K562 (cell line): ENCODE results near the gene CCDC87. TPM values are rescaled to one million over a fixed set of nuclear protein-coding genes. Genes with fewer than 3 reads are reported as not detected.

Experiments
- ETV1 ChIP-seq: fragments of 450-650 bp; conservative IDR thresholded peaks from 2 replicates; pipeline ENCODE4 v1.6.1; 2016; ENCODE audit warnings: missing genetic modification characterization, control low read depth, low read depth, missing compliant biosample characterization
- FOXJ2 ChIP-seq: fragments of 200-800 bp; sonication (Bioruptor generic); IDR thresholded peaks from 2 replicates; pipeline ENCODE4 v1.6.1; 2016; ENCODE audit warnings: missing genetic modification characterization, missing compliant biosample characterization
- GATA2 ChIP-seq: sonication (generic); formaldehyde crosslinking; IDR thresholded peaks from 2 replicates; pipeline ENCODE4 v1.4.0; 2020; ENCODE audit warnings: mild to moderate bottlenecking, missing genetic modification reagents
- HDAC2 ChIP-seq: fragments of 450-650 bp; IDR thresholded peaks from 2 replicates; pipeline ENCODE4 v1.6.1; 2016; ENCODE audit warnings: mild to moderate bottlenecking
- HDGF ChIP-seq: fragments of 450-650 bp; IDR thresholded peaks from 2 replicates; pipeline ENCODE4 v1.6.1; 2016
- KHSRP ChIP-seq: fragments of 450-650 bp; IDR thresholded peaks from 2 replicates; pipeline ENCODE4 v1.6.1; 2017
- MTA1 ChIP-seq: fragments of 450-650 bp; IDR thresholded peaks from 2 replicates; pipeline ENCODE4 v1.6.1; 2017; ENCODE audit warnings: borderline replicate concordance
- MTA2 ChIP-seq: fragments of 450-650 bp; IDR thresholded peaks from 2 replicates; pipeline ENCODE4 v1.6.1; 2016; ENCODE audit warnings: low read depth
- SMARCA5 ChIP-seq: fragments of 450-650 bp; IDR thresholded peaks from 2 replicates; pipeline ENCODE4 v1.6.1; 2016
- ZC3H11A ChIP-seq: IDR thresholded peaks from 2 replicates; pipeline ENCODE4 v1.6.1; 2012; ENCODE audit warnings: low read depth, low read length, improper control_type of control experiment
- ZNF274 ChIP-seq: IDR thresholded peaks from 2 replicates; pipeline ENCODE4 v1.6.1; 2011; ENCODE audit warnings: low read depth, mild to moderate bottlenecking, low read length, moderate library complexity, borderline replicate concordance
- ZNF77 ChIP-seq: fragments of 250-450 bp; sonication (Bioruptor Pico); IDR thresholded peaks from 2 replicates; pipeline ENCODE4 v1.5.0; 2020
- polyA plus RNA-seq, 8 experiments: library from polyadenylated mRNA; depleted of rRNA in 4 of 8; stranded (reverse) in 5 of 8; unstranded in 3 of 8; fragments of >200 nt; fragmentation: Nextera tagmentation in 2 of 8; fragmentation: Illumina TruSeq in 1 of 8; extraction: Ambion mirVana in 2 of 8; extraction: Trizol in 1 of 8; gene quantifications; 2 replicates each; pipeline versions ENCODE4 v1.2.1 to v1.2.3, GENCODE V29; 2011 to 2014; ENCODE audit warnings: inconsistent platforms in 1 of 8, missing spikeins in 1 of 8
- total RNA-seq, 7 experiments: library from RNA; depleted of rRNA in 6 of 7; stranded (reverse); fragments of >200 nt in 6 of 7; fragmentation: Illumina TruSeq in 2 of 7; extraction: Trizol in 2 of 7; gene quantifications; 2 replicates each; pipeline versions ENCODE4 v1.2.1 to v1.2.3, GENCODE V29; 2011 to 2021; ENCODE audit warnings: low replicate concordance in 1 of 7
- TF ChIP-seq, protein P1 (sequence below): fragments of 450-650 bp; IDR thresholded peaks from 2 replicates; pipeline ENCODE4 v1.6.1; 2017; ENCODE audit warnings: mild to moderate bottlenecking, moderate library complexity
- TF ChIP-seq, protein P2 (sequence below): sonication (generic); formaldehyde crosslinking; IDR thresholded peaks from 2 replicates; pipeline ENCODE4 v1.8.0; 2022; ENCODE audit warnings: mild to moderate bottlenecking, missing genetic modification reagents
- TF ChIP-seq, protein P3 (sequence below): fragments of 250-450 bp; sonication (Bioruptor Pico); IDR thresholded peaks from 2 replicates; pipeline ENCODE4 v1.9.0; 2021; ENCODE audit warnings: mild to moderate bottlenecking, inconsistent platforms
- TF ChIP-seq, protein P4 (sequence below): IDR thresholded peaks from 3 replicates; pipeline ENCODE4 v1.6.1; 2011; ENCODE audit warnings: borderline replicate concordance, mild to moderate bottlenecking; ENCODE audit not compliant: insufficient read length, insufficient read depth
- TF ChIP-seq, protein P5 (sequence below): fragments of 250-450 bp; sonication (Bioruptor Pico); IDR thresholded peaks from 2 replicates; pipeline ENCODE4 v1.5.0; 2020; ENCODE audit warnings: mild to moderate bottlenecking
- TF ChIP-seq, protein P6 (sequence below), 2 experiments: IDR thresholded peaks; 2 replicates each; pipeline ENCODE4 v1.6.1; 2012; ENCODE audit warnings: improper control_type of control experiment in 2 of 2, low read depth in 2 of 2, low read length in 2 of 2, borderline replicate concordance in 1 of 2

The CCDC87 gene
- total and polyA plus RNA-seq, 9 of the 15 experiments (the other 6 are each of a cell fraction or from before 2014, with no cell fraction given): 0.03 to 0.44 (median 0.15) TPM; not detected in 1

DNA sequence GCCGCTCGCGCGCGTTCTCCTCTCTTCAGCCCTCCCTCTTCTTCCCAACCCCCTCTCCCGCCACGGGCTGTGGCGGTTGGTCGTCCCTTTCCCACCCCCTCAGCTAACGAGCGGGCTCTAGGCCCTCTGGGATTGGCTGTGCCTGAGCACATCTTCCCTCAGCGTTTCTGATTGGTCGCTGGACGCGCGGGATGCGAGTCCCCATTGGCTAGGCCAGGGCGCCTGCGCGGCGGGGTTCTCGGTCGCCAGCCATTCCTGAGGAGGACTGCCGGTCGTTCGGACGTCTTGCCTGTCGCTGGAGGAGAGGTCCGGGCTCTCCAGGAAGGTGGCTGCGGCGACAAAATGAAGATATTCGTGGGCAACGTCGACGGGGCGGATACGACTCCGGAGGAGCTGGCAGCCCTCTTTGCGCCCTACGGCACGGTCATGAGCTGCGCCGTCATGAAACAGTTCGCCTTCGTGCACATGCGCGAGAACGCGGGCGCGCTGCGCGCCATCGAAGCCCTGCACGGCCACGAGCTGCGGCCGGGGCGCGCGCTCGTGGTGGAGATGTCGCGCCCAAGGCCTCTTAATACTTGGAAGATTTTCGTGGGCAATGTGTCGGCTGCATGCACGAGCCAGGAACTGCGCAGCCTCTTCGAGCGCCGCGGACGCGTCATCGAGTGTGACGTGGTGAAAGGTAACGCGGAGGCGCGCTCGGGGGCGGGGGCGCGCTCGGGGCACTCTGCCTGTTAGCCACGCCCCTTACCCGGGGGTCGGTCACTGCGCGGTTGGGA, 23.7 kb upstream of the CCDC87 start, which contains the start of gene RBM14 (continued):
- TF ChIP-seq, protein P1, sequence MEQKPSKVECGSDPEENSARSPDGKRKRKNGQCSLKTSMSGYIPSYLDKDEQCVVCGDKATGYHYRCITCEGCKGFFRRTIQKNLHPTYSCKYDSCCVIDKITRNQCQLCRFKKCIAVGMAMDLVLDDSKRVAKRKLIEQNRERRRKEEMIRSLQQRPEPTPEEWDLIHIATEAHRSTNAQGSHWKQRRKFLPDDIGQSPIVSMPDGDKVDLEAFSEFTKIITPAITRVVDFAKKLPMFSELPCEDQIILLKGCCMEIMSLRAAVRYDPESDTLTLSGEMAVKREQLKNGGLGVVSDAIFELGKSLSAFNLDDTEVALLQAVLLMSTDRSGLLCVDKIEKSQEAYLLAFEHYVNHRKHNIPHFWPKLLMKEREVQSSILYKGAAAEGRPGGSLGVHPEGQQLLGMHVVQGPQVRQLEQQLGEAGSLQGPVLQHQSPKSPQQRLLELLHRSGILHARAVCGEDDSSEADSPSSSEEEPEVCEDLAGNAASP: no peak
- TF ChIP-seq GATA2 (CRISPR knock-in tag) (no peak), HDGF (no peak), SMARCA5 (no peak), KHSRP (no peak), ZNF77 (CRISPR knock-in tag) (no peak), HDAC2 (no peak), ZNF274 (no peak), MTA2 (no peak), MTA1 (no peak), FOXJ2 (tag) (0 out of 2 replicates have a peak, but pooled peaks have one; percentile 25), ETV1 (tag) (0 out of 2 replicates have a peak, but pooled peaks have one; percentile 24), ZC3H11A (no peak)
- TF ChIP-seq, protein P2, sequence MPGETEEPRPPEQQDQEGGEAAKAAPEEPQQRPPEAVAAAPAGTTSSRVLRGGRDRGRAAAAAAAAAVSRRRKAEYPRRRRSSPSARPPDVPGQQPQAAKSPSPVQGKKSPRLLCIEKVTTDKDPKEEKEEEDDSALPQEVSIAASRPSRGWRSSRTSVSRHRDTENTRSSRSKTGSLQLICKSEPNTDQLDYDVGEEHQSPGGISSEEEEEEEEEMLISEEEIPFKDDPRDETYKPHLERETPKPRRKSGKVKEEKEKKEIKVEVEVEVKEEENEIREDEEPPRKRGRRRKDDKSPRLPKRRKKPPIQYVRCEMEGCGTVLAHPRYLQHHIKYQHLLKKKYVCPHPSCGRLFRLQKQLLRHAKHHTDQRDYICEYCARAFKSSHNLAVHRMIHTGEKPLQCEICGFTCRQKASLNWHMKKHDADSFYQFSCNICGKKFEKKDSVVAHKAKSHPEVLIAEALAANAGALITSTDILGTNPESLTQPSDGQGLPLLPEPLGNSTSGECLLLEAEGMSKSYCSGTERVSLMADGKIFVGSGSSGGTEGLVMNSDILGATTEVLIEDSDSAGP (CRISPR knock-in tag): no peak; the same call in 1 of the 2 replicates
- TF ChIP-seq, protein P3, sequence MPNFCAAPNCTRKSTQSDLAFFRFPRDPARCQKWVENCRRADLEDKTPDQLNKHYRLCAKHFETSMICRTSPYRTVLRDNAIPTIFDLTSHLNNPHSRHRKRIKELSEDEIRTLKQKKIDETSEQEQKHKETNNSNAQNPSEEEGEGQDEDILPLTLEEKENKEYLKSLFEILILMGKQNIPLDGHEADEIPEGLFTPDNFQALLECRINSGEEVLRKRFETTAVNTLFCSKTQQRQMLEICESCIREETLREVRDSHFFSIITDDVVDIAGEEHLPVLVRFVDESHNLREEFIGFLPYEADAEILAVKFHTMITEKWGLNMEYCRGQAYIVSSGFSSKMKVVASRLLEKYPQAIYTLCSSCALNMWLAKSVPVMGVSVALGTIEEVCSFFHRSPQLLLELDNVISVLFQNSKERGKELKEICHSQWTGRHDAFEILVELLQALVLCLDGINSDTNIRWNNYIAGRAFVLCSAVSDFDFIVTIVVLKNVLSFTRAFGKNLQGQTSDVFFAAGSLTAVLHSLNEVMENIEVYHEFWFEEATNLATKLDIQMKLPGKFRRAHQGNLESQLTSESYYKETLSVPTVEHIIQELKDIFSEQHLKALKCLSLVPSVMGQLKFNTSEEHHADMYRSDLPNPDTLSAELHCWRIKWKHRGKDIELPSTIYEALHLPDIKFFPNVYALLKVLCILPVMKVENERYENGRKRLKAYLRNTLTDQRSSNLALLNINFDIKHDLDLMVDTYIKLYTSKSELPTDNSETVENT (CRISPR knock-in tag): 0 out of 2 replicates have a peak, but pooled peaks have one; percentile 48
- TF ChIP-seq, protein P4, sequence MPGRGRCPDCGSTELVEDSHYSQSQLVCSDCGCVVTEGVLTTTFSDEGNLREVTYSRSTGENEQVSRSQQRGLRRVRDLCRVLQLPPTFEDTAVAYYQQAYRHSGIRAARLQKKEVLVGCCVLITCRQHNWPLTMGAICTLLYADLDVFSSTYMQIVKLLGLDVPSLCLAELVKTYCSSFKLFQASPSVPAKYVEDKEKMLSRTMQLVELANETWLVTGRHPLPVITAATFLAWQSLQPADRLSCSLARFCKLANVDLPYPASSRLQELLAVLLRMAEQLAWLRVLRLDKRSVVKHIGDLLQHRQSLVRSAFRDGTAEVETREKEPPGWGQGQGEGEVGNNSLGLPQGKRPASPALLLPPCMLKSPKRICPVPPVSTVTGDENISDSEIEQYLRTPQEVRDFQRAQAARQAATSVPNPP: no peak
- TF ChIP-seq, protein P5, sequence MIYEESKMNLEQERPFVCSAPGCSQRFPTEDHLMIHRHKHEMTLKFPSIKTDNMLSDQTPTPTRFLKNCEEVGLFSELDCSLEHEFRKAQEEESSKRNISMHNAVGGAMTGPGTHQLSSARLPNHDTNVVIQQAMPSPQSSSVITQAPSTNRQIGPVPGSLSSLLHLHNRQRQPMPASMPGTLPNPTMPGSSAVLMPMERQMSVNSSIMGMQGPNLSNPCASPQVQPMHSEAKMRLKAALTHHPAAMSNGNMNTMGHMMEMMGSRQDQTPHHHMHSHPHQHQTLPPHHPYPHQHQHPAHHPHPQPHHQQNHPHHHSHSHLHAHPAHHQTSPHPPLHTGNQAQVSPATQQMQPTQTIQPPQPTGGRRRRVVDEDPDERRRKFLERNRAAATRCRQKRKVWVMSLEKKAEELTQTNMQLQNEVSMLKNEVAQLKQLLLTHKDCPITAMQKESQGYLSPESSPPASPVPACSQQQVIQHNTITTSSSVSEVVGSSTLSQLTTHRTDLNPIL (CRISPR knock-in tag): no peak
- TF ChIP-seq, protein P6, sequence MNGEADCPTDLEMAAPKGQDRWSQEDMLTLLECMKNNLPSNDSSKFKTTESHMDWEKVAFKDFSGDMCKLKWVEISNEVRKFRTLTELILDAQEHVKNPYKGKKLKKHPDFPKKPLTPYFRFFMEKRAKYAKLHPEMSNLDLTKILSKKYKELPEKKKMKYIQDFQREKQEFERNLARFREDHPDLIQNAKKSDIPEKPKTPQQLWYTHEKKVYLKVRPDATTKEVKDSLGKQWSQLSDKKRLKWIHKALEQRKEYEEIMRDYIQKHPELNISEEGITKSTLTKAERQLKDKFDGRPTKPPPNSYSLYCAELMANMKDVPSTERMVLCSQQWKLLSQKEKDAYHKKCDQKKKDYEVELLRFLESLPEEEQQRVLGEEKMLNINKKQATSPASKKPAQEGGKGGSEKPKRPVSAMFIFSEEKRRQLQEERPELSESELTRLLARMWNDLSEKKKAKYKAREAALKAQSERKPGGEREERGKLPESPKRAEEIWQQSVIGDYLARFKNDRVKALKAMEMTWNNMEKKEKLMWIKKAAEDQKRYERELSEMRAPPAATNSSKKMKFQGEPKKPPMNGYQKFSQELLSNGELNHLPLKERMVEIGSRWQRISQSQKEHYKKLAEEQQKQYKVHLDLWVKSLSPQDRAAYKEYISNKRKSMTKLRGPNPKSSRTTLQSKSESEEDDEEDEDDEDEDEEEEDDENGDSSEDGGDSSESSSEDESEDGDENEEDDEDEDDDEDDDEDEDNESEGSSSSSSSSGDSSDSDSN (IDR thresholded peaks at IDR 0.05; ENCODE audit: borderline replicate concordance in 1 of 2, low read depth in 2 of 2, low read length in 2 of 2): no peak; a peak in 1 of 4 replicates
